ENCODE results near the gene CORO6. TPM values are rescaled to one million over a fixed set of nuclear protein-coding genes. Genes with fewer than 3 reads are reported as not detected.

CORO6 gene
- total RNA-seq, 1 experiment from 2014 or later = 14.7 TPM

DNA sequence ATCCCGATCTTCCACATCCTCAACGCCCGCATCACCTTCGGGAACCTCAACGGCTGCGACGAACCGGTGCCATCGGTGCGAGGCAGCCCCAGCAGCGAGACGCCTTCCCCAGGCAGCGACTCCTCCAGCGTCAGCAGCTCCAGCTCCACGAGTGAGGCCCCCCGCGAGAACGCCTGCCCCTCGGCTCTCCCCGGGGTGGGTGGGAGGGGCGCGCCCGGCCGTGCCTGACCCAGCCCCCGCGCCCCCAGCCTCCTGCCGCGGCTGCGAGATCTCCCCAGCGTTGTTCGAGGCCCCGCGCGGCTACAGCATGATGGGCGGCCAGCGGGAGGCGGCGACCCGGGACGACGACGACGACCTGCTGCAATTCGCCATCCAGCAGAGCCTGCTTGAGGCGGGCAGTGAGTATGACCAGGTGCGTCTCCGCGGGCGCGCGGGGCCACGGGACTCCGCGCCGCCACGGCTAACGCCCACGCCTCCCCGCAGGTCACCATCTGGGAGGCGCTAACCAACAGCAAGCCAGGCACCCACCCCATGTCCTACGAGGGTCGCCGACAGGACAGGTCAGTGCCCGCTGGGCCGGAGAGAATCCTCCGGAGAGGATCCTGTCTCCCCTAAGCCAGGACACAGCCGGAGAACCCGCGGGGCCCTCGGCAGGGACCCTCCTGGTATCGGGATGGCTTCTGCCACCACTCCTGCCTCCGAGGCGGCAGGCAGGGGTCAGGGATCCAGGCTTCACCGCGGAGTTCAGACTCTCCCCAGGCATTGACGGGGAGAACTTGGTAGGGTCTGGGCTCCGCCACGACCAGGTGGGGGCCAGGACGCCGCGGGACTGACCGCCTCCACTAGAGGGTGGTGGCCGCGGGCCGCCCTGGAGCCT lies 10.1 kb downstream of the CORO6 start:
- 0 out of 2 replicates have a peak, but pooled peaks cover 3% of the 10 kb centered on the region for H3K9me3 ChIP-seq (replicated peaks)
- peaks cover 26% of the 10 kb centered on the region for H3K36me3 ChIP-seq
- no peak overlapping the region for H3K27ac ChIP-seq
- no peaks in the 10 kb centered on the region for H3K27me3 ChIP-seq
- no peak for DNase-seq
- H3K4me3 ChIP-seq = no peak overlapping the region
- peaks cover 6% of the 10 kb centered on the region for H3K4me1 ChIP-seq

DNA sequence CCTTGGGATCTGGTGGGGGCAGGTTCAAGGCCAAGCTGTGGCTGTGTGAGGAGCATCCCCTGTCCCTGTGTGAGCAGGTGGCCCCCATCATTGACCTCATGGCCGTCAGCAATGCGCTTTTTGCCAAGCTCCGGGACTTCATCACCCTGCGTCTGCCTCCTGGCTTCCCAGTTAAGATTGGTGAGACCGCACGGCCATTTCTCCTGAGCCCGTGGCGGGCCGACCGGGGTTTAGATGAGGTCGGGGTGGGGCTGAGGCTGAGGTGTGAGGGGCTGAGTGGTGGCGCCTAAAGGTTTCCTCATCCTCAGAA lies 10.7 kb downstream of the CORO6 start:
- DNase-seq = no peak
- Histone ChIP-seq H3K36me3 (peaks cover 26% of the 10 kb centered on the region), H3K27ac (no peak overlapping the region), H3K9me3 (replicated peaks) (0 out of 2 replicates have a peak, but pooled peaks cover 3% of the 10 kb centered on the region), H3K4me1 (peaks cover 6% of the 10 kb centered on the region), H3K4me3 (no peak overlapping the region), H3K27me3 (no peaks in the 10 kb centered on the region)

DNA sequence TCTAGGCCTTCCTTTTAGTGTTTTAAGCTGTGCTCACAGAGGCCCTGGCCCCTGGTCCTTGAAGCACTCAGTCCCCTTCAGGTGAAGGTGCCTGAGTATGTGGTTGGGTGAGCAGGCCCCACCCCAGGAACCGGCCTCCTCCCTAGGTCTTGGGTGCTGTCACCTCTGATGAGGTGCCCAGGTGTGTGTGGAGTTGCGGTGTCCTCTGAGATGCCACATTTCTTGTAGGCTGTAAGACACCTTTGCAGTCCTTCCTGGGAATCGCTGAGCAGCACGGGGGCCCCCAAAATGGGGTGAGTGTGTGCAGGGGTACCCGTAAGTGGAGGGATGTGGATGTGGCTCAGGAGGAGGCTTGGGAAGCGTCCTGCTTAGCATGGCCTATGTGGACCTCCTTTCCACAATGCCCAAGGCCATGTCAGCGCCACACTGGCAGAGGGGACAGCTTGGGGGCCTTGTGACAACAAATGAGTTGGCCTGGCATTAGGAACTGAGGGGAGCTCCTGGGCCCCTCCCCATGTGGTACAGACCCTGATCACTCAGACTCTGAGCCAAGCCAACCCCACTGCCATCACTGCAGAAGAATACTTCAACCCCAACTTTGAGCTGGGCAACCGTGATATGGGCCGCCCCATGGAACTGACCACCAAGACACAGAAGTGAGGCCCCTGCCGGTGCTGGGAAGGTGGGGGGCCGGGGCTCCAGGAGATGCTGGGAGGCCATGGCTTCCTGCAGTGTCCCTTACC lies 11.2 kb downstream of the CORO6 start:
- Histone ChIP-seq H3K9me3 (replicated peaks) (0 out of 2 replicates have a peak, but pooled peaks cover 3% of the 10 kb centered on the region), H3K4me3 (no peak overlapping the region), H3K36me3 (peaks cover 23% of the 10 kb centered on the region), H3K27me3 (no peaks in the 10 kb centered on the region), H3K27ac (no peak overlapping the region), H3K4me1 (peaks cover 6% of the 10 kb centered on the region)
- no peak for DNase-seq

DNA sequence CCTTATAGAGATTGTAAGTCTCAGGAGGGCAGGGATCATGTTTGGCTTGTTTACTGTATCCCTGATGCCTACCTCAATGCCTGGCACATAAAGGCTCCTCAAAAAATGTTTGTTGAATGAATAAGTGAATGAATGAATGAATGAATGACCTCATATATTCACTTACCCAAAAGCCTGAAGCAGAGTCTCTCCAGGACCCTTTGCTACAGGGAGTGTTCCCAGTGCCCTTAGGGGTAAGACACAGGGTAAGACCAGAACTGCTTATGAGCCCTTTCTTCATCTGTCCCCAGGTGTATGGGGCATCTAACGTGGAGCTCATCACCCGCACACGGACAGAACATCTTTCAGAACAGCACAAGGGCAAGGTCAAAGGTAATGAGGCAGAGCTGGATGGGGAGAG lies 12.3 kb downstream of the CORO6 start:
- DNase-seq = no peak
- Histone ChIP-seq H3K9me3 (replicated peaks) (0 out of 2 replicates have a peak, but pooled peaks cover 3% of the 10 kb centered on the region), H3K27me3 (no peaks in the 10 kb centered on the region), H3K4me3 (no peak overlapping the region), H3K4me1 (peaks cover 6% of the 10 kb centered on the region), H3K36me3 (peaks cover 15% of the 10 kb centered on the region), H3K27ac (no peak overlapping the region)

DNA sequence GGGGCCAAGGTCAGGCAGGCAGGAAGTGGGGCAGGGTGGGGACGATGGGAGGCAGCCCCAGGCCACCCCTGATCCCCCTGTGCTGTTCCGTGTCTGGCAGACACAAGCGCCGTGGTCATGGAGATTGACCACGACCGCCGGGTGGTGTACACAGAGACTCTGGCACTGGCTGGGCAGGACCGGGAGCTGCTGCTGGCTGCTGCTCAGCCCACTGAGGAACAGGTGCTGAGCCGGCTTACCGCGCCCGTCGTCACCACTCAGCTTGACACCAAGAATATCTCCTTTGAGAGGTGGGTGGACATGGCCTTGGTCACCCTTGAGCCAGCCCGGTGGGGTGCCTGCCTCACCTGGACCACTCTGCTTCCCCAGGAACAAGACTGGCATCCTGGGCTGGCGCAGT lies 13.7 kb downstream of the CORO6 start:
- Histone ChIP-seq H3K9me3 (replicated peaks) (0 out of 2 replicates have a peak, but pooled peaks cover 3% of the 10 kb centered on the region), H3K4me1 (peaks cover 6% of the 10 kb centered on the region), H3K27ac (no peak overlapping the region), H3K36me3 (peaks cover 3% of the 10 kb centered on the region; the same call in 1 of the 2 replicates), H3K27me3 (no peaks in the 10 kb centered on the region), H3K4me3 (no peak overlapping the region)
- DNase-seq = peak in 1 of 2 experiments; percentile 45

DNA sequence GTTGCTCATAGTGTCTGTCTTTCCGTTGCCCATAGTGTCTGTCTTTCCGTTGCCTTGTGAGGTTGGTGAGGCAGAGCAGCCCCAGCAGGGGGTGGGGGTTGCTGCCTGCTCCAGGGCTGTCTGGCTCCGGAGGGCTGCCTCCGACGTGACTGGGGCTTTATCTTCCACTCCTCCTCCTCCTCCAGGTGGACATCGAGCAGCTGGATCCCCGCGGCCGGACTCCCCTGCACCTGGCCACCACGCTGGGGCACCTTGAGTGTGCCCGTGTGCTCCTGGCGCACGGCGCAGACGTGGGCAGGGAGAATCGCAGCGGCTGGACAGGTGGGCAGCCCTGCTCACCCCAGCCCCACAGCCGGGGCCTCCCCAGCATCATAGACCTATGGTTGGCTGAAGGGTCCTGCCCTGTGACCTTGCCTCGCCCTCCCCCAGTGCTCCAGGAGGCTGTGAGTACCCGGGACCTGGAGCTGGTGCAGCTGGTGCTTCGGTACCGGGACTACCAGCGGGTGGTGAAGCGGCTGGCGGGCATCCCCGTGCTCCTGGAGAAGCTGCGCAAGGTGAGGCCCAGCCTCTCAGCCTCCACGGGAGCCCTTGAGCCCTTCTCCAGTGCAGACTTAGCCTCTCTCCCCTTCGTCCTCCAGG lies 15.0 kb downstream of the CORO6 start:
- Histone ChIP-seq H3K4me1 (peaks cover 6% of the 10 kb centered on the region), H3K4me3 (no peak overlapping the region), H3K9me3 (replicated peaks) (0 out of 2 replicates have a peak, but pooled peaks cover under 1% of the 10 kb centered on the region), H3K27ac (no peak overlapping the region), H3K27me3 (no peaks in the 10 kb centered on the region), H3K36me3 (no peaks in the 10 kb centered on the region)
- DNase-seq = no peak

DNA sequence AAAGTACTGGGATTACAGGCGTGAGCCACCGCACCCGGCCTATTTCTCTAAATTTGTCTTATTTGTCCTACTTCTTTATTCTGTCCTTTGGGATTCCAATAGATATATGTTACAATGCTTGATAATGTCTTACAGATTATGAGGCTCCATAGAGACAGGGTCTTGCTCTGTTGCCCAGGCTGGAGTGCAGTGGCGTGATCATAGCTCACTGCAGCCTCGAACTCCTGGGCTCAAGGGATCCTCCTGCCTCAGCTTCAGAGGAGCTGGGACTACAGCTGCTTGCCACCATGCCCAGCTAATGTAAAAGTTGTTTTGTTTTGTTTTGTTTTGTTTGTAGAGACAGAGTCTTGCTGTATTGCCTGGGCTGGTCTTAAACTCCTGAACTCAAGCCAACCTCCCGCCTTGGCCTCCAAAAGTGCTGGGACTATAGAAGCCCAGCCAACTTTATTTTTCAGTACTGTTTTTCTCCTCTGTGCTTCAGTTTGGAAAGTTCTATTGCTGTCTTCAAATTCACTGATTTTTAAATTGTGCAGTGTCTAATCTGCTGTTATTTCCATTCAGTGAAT lies 19.5 kb downstream of the CORO6 start:
- Histone ChIP-seq H3K27me3 (no peaks in the 10 kb centered on the region), H3K4me1 (peaks cover 7% of the 10 kb centered on the region; the same call in 1 of the 2 replicates), H3K36me3 (no peaks in the 10 kb centered on the region), H3K27ac (no peak overlapping the region), H3K4me3 (no peak overlapping the region), H3K9me3 (replicated peaks) (no peaks in the 10 kb centered on the region)
- DNase-seq = no peak

DNA sequence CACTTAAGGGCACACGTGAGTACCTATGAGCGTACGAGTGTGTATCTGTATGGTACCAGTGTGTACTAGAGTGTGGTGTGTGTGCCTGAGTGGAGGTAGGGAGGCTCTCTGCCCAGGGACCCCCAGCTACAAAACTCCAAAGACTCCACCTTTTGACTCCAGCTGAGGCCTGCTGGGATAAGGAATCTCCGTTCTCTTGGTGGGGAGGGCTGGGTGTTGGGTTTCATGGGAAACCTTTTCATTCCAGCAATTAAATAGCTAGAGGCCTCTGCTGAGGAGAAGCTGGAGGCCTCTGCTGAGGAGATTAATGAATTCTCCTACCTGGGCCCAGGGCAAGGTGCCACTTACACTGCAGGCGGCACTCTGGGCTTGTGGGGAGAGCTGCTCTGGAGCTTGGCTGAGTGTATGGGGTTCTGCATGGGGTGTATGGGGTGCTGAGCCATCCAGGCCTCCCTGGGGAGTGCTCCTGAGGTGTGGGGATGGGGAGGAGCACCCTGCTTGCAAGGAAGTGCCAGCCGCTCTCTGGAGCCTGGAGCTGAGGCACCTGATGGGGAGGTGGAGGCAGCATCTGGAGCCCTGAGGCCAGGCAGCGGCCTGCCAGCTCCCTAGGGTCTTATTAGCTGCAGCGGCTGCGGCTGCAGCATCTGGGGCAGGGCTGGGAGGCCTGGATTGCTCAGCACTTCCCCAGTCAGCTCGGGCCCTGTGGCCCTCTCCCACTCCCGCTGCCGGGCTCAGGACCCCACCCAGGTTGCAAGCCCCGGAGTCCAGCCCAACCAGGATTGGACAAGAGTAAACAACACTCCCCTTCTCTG lies 25.1 kb downstream of the CORO6 start:
- DNase-seq = no peak
- Histone ChIP-seq H3K36me3 (no peaks in the 10 kb centered on the region), H3K4me3 (no peak overlapping the region), H3K9me3 (replicated peaks) (no peaks in the 10 kb centered on the region), H3K27ac (no peak overlapping the region), H3K4me1 (peaks cover 16% of the 10 kb centered on the region), H3K27me3 (no peaks in the 10 kb centered on the region)

DNA sequence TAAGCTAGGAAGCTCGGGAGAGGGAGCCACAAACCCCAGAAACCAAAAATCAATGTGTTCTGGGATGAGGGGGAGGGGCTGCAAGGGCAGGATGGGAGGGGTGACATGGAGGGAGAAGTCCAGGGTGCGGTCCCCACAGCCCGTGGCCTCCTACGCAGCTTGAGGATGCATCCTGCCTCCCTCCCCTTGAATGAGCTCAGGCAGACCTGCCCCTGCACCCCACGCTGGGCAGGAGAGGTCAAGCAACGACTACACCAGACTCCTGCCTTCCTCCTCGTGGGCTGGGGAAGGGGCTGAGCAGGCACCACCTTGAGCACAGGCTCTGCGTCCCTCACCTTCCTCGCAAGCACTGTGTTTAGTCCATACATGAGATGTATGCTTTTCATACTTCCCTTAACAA lies 25.9 kb downstream of the CORO6 start:
- no peak for DNase-seq

DNA sequence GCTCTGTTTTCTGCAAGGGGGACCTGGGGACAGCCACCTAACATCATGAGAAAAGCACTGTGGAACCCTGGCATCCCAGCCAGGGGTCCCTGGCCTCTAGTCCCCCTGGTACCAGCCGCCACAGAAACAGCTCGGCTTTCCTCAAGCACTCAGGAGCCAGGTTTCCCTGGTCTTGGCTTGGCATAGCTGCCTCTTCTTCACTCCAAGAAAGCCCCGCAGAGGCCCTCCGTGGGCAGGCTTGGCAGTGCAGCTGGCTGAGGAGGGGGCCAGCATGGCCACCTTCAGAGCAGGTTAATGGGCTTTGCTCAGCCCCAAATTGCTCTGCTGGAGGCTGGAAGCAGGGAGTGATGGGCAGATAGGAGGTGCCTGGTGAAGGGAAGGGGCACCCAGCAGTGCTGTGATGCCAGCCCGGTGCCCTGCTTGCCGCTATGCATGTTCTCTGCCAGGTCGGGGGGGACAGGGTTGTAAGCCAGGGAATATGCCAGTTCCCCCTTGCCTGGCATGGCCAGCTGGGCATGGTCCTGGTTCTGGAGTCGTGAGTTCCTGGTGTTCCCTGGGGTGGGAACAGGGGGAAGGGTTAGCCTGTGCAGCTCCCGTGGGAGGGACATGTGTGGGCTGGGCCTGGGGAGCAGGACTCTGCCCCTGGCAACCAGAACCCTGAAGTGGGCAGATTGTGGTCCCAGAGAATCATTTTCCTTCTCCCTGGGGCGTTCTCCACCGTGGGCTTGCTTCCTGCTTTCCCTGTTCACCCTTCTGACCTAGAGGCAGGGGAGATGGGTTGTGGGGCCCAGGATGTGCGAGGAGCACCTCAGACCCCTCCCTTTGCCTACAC lies 26.6 kb downstream of the CORO6 start:
- Histone ChIP-seq H3K4me3 (no peak overlapping the region), H3K36me3 (no peaks in the 10 kb centered on the region), H3K27me3 (no peaks in the 10 kb centered on the region), H3K4me1 (peaks cover 23% of the 10 kb centered on the region), H3K9me3 (replicated peaks) (no peaks in the 10 kb centered on the region), H3K27ac (no peak overlapping the region)
- no peak for DNase-seq

More for the DNA sequence above, 25.9 kb downstream of the CORO6 start:
- Histone ChIP-seq H3K27me3 (no peaks in the 10 kb centered on the region), H3K4me1 (peaks cover 23% of the 10 kb centered on the region), H3K36me3 (no peaks in the 10 kb centered on the region), H3K9me3 (replicated peaks) (no peaks in the 10 kb centered on the region), H3K27ac (no peak overlapping the region), H3K4me3 (no peak overlapping the region)

DNA sequence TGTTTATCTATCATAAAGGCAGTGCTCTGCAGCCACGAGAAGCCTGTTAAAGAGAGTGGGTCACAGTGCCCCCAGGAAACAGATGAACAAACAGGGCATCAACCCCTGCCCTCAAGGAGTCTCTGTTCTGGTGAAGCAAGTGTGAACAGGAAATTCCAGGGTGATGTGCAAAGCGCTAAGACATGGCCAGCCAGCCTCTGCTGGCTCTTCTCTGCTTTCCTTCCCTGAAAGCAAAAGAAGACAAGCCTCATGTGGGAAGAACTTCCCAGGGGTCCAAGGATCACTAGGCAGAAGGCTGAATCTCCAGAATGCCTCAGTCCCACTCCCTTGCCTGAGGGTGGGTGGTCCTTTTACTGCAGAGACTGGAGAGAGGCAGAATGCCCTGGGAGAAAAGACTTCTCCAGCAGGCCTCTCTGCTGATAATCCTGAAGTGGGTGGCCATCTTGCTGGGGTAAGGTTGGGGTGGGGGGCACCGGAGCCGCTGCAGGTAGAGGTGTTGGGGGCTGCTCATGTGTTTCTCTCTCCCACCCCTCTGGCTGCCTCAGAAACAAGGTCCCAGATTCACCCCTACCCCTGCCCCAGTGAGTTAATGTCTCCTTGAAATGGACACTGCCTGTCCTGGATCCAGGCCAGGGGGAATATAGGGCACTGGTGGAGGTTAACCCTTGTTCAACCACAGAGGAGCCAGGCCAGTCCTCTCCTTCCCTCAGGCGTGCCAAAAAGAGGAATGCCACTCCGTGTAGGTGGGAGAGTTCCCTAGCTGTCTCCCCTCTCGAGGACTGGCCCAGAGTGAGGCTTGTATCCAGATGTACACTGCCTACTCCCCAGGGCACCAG lies 27.4 kb downstream of the CORO6 start:
- Histone ChIP-seq H3K9me3 (replicated peaks) (no peaks in the 10 kb centered on the region), H3K4me1 (peaks cover 23% of the 10 kb centered on the region)
- DNase-seq = no peak

DNA sequence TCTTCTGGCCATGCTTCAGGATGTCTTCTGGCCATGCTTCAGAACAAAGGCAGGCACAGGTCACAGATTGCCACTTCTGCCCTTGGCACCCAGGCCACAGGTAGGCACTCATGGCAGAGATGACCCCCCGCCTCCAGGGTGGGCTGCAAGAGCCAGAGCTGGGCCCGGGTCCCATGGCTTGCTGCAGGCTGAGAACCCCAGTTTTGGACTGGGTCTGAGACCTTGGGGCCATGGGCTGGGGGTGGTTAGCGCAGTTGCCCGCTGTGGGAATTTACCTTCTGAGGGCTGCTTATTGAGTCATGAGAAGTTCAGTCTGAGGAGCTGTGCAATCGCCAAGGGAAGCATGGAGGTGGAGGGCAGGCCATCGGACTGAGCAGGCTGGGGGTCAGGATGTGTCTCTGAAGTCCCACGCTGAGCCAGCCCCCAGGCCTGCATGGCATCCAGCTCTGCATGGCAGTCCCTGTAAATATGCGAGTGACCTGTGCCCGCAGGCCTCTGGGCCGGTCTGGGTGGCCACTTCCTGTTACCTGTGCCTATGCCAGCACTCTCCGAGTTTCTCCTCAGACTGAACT lies 28.1 kb downstream of the CORO6 start:
- H3K27ac ChIP-seq = no peak overlapping the region

More for the DNA sequence above, 27.4 kb downstream of the CORO6 start:
- no peaks in the 10 kb centered on the region for H3K27me3 ChIP-seq
- H3K4me3 ChIP-seq = no peak overlapping the region
- no peak overlapping the region for H3K27ac ChIP-seq
- H3K36me3 ChIP-seq = no peaks in the 10 kb centered on the region

More for the DNA sequence above, 28.1 kb downstream of the CORO6 start:
- no peaks in the 10 kb centered on the region for H3K36me3 ChIP-seq
- peaks cover 23% of the 10 kb centered on the region for H3K4me1 ChIP-seq
- DNase-seq = no peak
- H3K27me3 ChIP-seq = no peaks in the 10 kb centered on the region
- H3K9me3 ChIP-seq (replicated peaks) = no peaks in the 10 kb centered on the region
- H3K4me3 ChIP-seq = peak overlapping the region; percentile 70

All from SJCRH30 (cell line).